GM13977 (cell line): ENCODE measurements around the gene UQCRC1.
"Not testable (repeated sequence)": the region's sequence is repeated elsewhere in the genome, so short reads cannot be mapped to it uniquely, and the experiment has no call there.

Experiments
- DNase-seq: peaks from one replicate; pipeline ENCODE4 v3.0.0; 2012; ENCODE audit warnings: low spot score
- CTCF ChIP-seq: IDR thresholded peaks from 2 replicates; pipeline ENCODE4 v1.5.1; 2012; ENCODE audit warnings: mild to moderate bottlenecking, control low read depth; ENCODE audit not compliant: insufficient read depth; ENCODE audit errors: extremely low read depth, missing control alignments
- in situ Hi-C: fragments of 300-500 bp; cut with MboI; formaldehyde crosslinking; loops from one replicate; pipeline ENCODE4 v1.12.0; 2022; ENCODE audit warnings: low sequenced_read_pairs, low pct_unique_long_range_greater_than_20kb, mixed read lengths, inconsistent platforms; ENCODE audit not compliant: unreplicated experiment

Gene UQCRC1

GRCh38 chr3:48553886-48554845 lies 55.3 kb downstream of the UQCRC1 start:
- TF ChIP-seq CTCF, result no peak
- in situ Hi-C loops, result no loop called here
- DNase-seq, result no peak

- no peak for TF ChIP-seq CTCF
- no peak for DNase-seq
- in situ Hi-C loops, result no loop called here
Observed at GRCh38 chr3:48553361-48553760, 56.1 kb downstream of the UQCRC1 start.

GRCh38 chr3:48552111-48552951 lies 57.1 kb downstream of the UQCRC1 start:
- TF ChIP-seq CTCF, result no peak
- in situ Hi-C loops, result no loop called here
- DNase-seq, result no peak

GRCh38 chr3:48551651-48552050 lies 57.8 kb downstream of the UQCRC1 start:
- DNase-seq, in situ Hi-C loops: not testable (repeated sequence)
